HG02642 (cell line): ENCODE measurements around the gene RNF183.

Experiments
- ATAC-seq: cut with Tn5 transposase; IDR thresholded peaks from one replicate; pipeline ENCODE4 v1.9.1; 2021; ENCODE audit warnings: mild to moderate bottlenecking; ENCODE audit not compliant: unreplicated experiment, poor library complexity

The RNF183 gene

GRCh38 chr9:113302792-113303418 lies at the start of gene RNF183:
RNF183 (minus strand) TSS chr9:113303376; CDS start chr9:113298184, 5,192 bp downstream.
- no peak for ATAC-seq

- no peak for ATAC-seq
Measured at GRCh38 chr9:113352411-113352810, 49.2 kb upstream of the RNF183 start.

- no peak for ATAC-seq
Measured at GRCh38 chr9:113352006-113352405, 48.8 kb upstream of the RNF183 start.

- no peak for ATAC-seq
Measured at GRCh38 chr9:113350937-113351336, 47.8 kb upstream of the RNF183 start.

GRCh38 chr9:113350107-113350661 lies 47.0 kb upstream of the RNF183 start:
- ATAC-seq, result peak; percentile 21

GRCh38 chr9:113349445-113350094 lies 46.4 kb upstream of the RNF183 start, which contains the start of gene BSPRY:
BSPRY (plus strand) TSS chr9:113349541; CDS start chr9:113349580, 39 bp downstream.
- ATAC-seq, result peak; percentile 40

GRCh38 chr9:113349066-113349444 lies 45.9 kb upstream of the RNF183 start:
- no peak for ATAC-seq

GRCh38 chr9:113348437-113348836 lies 45.3 kb upstream of the RNF183 start:
- ATAC-seq, result no peak

GRCh38 chr9:113345671-113346070 lies 42.5 kb upstream of the RNF183 start:
- ATAC-seq, result no peak

- ATAC-seq, result no peak
Measured at GRCh38 chr9:113345190-113345589, 42.0 kb upstream of the RNF183 start.

- no peak for ATAC-seq
Measured at GRCh38 chr9:113343732-113344231, 40.6 kb upstream of the RNF183 start.

- ATAC-seq, result no peak
Measured at GRCh38 chr9:113341712-113342410, 38.7 kb upstream of the RNF183 start.

- peak; percentile 99 for ATAC-seq
Measured at GRCh38 chr9:113340011-113340699, 37.0 kb upstream of the RNF183 start, which contains the start of gene WDR31. WDR31 (minus strand) TSS chr9:113340275; CDS start chr9:113332022, 8,253 bp downstream.

- no peak for ATAC-seq
Measured at GRCh38 chr9:113337714-113338113, 34.5 kb upstream of the RNF183 start.

GRCh38 chr9:113331780-113332179 lies 28.6 kb upstream of the RNF183 start:
- ATAC-seq, result no peak

- no peak for ATAC-seq
Measured at GRCh38 chr9:113328045-113328782, 25.0 kb upstream of the RNF183 start.

GRCh38 chr9:113326230-113326629 lies 23.1 kb upstream of the RNF183 start:
- ATAC-seq, result no peak

GRCh38 chr9:113322671-113323070 lies 19.5 kb upstream of the RNF183 start:
- ATAC-seq, result no peak

- no peak for ATAC-seq
Measured at GRCh38 chr9:113320051-113320450, 16.9 kb upstream of the RNF183 start.

GRCh38 chr9:113319054-113319453 lies 15.9 kb upstream of the RNF183 start:
- no peak for ATAC-seq
